GM21526 (cell line): ENCODE measurements around the gene OR51B2.

Experiments
- ATAC-seq: cut with Tn5 transposase; IDR thresholded peaks from one replicate; pipeline ENCODE4 v1.9.1; 2021; ENCODE audit warnings: moderate library complexity; ENCODE audit not compliant: unreplicated experiment, low FRiP score

Gene OR51B2

GRCh38 chr11:5284637-5285036 is 39.5 kb downstream of the OR51B2 start:
- ATAC-seq: no peak

GRCh38 chr11:5283882-5284281 is 40.2 kb downstream of the OR51B2 start:
- no peak for ATAC-seq

GRCh38 chr11:5283086-5283485 is 41.0 kb downstream of the OR51B2 start:
- no peak for ATAC-seq

GRCh38 chr11:5282628-5283027 is 41.5 kb downstream of the OR51B2 start:
- ATAC-seq: no peak

- ATAC-seq: no peak
Measured at GRCh38 chr11:5281596-5281995, 42.5 kb downstream of the OR51B2 start.

- peak; percentile 93 for ATAC-seq
Measured at GRCh38 chr11:5280582-5281102, 43.5 kb downstream of the OR51B2 start.

GRCh38 chr11:5279471-5280090 is 44.5 kb downstream of the OR51B2 start:
- ATAC-seq: no peak

GRCh38 chr11:5277807-5278382 is 46.2 kb downstream of the OR51B2 start:
- peak; percentile 50 for ATAC-seq

GRCh38 chr11:5276697-5277096 is 47.4 kb downstream of the OR51B2 start:
- no peak for ATAC-seq

GRCh38 chr11:5275369-5276110 is 48.6 kb downstream of the OR51B2 start:
- ATAC-seq: no peak

- ATAC-seq: no peak
Measured at GRCh38 chr11:5274395-5274794, 49.7 kb downstream of the OR51B2 start.
